ENCODE results near the gene YIPF5. TPM values are rescaled to one million over a fixed set of nuclear protein-coding genes. Genes with fewer than 3 reads are reported as not detected.
A peak's percentile ranks its signal among the peaks of the same experiment; 100 is the strongest.

The YIPF5 gene
- total RNA-seq, 1 donor from 2014 or later = 31.0 TPM

- Histone ChIP-seq H3K4me3 (no peak overlapping the region), H3K27me3 (no peaks in the 10 kb centered on the region), H3K4me1 (no peaks in the 10 kb centered on the region), H3K36me3 (no peaks in the 10 kb centered on the region), H3K9me3 (no peaks in the 10 kb centered on the region), H3K27ac (no peak overlapping the region)
- DNase-seq (ENCODE audit: low spot score in 2 of 2) = no peak
- no peak for TF ChIP-seq CTCF (IDR thresholded peaks at IDR 0.05)
- intact Hi-C loops (cut with DNase I) = no loop called here
Observed at GRCh38 chr5:144142824-144143162, 27.7 kb downstream of the YIPF5 start.

- no peak overlapping the region for H3K27ac ChIP-seq
- no peaks in the 10 kb centered on the region for H3K9me3 ChIP-seq
- DNase-seq (ENCODE audit: low spot score in 2 of 2) = no peak
- intact Hi-C loops (cut with DNase I) = no loop called here
- H3K27me3 ChIP-seq = no peaks in the 10 kb centered on the region
- H3K4me1 ChIP-seq = no peaks in the 10 kb centered on the region
- TF ChIP-seq CTCF (IDR thresholded peaks at IDR 0.05) = peak in 2 of 3 experiments; percentile 34 to 55
- H3K4me3 ChIP-seq = no peak overlapping the region
- no peaks in the 10 kb centered on the region for H3K36me3 ChIP-seq
Observed at GRCh38 chr5:144142139-144142823, 28.2 kb downstream of the YIPF5 start.

- H3K27me3 ChIP-seq = no peaks in the 10 kb centered on the region
- H3K9me3 ChIP-seq = no peaks in the 10 kb centered on the region
- H3K4me3 ChIP-seq = no peak overlapping the region
- H3K27ac ChIP-seq = no peak overlapping the region
- TF ChIP-seq CTCF (IDR thresholded peaks at IDR 0.05) = no peak
- DNase-seq (ENCODE audit: low spot score in 2 of 2) = no peak
- H3K4me1 ChIP-seq = no peaks in the 10 kb centered on the region
- H3K36me3 ChIP-seq = no peaks in the 10 kb centered on the region
- intact Hi-C loops (cut with DNase I) = no loop called here
Observed at GRCh38 chr5:144141585-144141984, 28.9 kb downstream of the YIPF5 start.

- Histone ChIP-seq H3K36me3 (no peaks in the 10 kb centered on the region), H3K27me3 (no peaks in the 10 kb centered on the region), H3K9me3 (no peaks in the 10 kb centered on the region), H3K4me3 (no peak overlapping the region), H3K27ac (no peak overlapping the region), H3K4me1 (no peaks in the 10 kb centered on the region)
- no peak for DNase-seq (ENCODE audit: low spot score in 2 of 2)
- no peak for TF ChIP-seq CTCF (IDR thresholded peaks at IDR 0.05)
- intact Hi-C loops (cut with DNase I) = no loop called here
Observed at GRCh38 chr5:144139586-144139985, 30.9 kb downstream of the YIPF5 start.

GRCh38 chr5:144135113-144135762 lies 35.2 kb downstream of the YIPF5 start:
- Histone ChIP-seq H3K27ac (no peak overlapping the region), H3K4me3 (no peak overlapping the region), H3K36me3 (no peaks in the 10 kb centered on the region), H3K4me1 (no peaks in the 10 kb centered on the region), H3K9me3 (no peaks in the 10 kb centered on the region), H3K27me3 (no peaks in the 10 kb centered on the region)
- no peak for TF ChIP-seq CTCF (IDR thresholded peaks at IDR 0.05)
- DNase-seq (ENCODE audit: low spot score in 2 of 2) = no peak
- intact Hi-C loops (cut with DNase I) = no loop called here

Data from ascending aorta (tissue), 2 donors.